GM19238 (cell line): Measurements from ENCODE around the gene AK6.
"Not testable (repeated sequence)": the region's sequence is repeated elsewhere in the genome, so short reads cannot be mapped to it uniquely, and the experiment has no call there.

Source experiments
- DNase-seq: peaks from one replicate; pipeline ENCODE4 v3.0.0; 2011; ENCODE audit warnings: low spot score; ENCODE audit not compliant: insufficient read length

AK6 gene

DNA sequence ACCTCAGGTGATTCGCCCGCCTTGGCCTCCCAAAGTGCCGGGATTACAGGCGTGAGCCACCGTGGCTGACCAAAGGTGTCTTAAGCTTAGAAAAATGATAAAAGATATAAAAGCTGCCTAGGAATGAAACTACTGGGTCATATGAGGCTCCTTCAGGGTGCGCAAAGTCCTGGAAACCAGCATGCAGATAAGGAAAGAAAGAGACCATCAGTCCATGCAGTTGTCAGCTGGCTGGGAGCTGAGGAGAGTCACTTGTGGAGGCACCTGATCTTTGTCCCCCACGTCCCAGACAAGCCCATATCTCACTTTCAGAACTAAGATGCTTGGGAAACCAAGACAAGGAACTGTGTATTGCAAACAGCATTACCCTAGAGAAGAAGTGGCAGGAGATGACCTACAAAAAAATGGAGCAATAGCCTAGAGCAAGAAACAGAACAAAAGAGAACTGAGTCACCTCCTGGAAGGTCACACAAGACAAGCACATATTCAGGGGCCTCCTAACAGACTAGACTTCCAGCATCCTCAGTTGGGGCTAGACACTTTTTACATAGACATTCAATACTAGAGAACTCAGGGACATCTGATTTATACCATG lies 33.9 kb downstream of the AK6 start:
- no peak for DNase-seq

DNA sequence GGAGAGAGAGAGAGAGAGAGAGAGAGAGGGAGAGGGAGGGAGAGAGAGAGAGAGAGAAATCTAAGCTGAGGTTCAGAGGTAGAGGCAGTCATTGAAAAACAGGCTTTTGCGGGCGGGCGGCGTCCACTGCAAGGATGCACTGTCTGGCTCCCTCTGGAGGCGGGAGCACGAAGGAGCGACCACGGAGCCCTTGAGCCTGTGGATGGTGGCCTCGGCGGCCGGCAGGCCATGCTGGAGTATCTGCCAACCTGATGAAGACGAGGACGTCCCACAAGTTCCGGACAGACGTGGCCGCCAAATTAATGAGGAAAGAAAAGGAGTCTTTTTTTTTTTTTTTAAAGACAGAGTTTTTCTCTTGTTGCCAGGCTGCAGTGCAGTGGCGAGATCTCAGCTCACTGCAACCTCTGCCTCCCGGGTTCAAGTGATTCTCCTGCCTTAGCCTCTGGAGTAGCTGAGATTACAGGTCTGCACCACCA lies 34.5 kb downstream of the AK6 start:
- peak; percentile 43 for DNase-seq

DNA sequence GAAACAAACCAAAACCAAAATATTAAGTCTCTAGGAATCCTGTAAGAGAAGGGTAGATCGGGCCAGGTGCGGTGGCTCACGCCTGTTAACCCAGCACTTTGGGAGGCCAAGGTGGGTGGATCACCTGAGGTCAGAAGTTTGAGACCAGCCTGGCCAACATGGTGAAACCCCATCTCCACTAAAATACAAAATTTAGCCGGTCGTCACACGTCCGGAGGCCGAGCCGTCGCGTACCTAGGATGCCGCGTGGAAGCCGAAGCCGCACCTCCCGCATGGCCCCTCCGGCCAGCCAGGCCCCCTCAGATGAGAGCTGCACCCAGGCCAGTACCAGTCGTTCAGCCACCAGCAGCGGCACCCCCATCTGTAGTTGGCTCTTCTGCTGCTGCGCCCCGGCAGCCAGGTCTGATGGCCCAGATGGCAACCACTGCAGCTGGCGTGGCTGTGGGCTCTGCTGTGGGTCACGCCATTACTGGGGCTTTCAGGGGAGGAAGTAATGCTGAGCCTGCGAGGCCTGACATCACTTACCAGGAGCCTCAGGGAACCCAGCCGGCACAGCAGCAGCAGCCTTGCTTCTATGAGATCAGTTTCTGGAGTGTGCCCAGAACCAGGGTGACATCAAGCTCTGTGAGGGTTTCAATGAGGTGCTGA lies 35.5 kb downstream of the AK6 start:
- not testable (repeated sequence) for DNase-seq

DNA sequence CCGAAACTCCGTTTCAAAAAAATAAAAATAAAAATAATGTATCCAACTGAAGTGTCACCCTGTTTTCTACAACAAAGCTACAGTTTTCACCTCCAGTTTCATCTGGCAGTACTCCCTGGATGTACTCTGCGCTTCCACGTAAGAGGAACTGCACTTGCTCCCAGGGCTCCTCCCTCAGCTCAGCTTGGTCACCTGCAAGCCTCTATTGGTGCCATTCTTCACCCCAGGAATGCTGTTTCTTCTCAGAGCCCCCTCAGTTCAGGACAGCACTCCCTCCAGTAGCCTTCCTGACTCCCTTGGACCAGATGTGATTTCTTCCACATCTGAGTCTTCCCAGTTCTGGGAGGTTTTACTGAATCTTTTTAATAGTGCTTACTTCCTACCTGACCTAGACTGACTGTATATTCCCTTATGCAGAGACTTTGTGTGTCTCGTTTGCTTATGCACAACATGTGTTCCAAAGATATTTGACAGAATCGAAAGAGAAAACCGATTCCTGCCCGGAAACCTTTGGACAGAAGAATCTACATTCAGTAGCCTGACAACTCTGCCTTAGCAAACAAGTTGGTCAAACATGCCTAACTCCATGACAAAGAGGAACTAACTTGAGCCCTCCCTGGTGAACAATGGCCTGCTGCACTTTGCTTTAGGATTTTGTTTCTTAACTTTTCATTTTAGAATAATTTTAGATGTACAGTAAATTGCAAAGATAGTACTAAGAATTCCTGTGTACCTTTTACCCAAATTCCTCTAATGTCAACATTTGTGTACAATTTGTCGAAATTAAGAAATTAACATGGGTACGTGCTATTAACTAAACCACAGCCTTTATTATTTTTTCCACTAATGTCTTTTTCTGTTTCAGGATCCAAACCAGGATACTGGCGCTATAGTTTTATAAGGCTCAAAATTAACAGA lies 37.5 kb downstream of the AK6 start:
- no peak for DNase-seq

DNA sequence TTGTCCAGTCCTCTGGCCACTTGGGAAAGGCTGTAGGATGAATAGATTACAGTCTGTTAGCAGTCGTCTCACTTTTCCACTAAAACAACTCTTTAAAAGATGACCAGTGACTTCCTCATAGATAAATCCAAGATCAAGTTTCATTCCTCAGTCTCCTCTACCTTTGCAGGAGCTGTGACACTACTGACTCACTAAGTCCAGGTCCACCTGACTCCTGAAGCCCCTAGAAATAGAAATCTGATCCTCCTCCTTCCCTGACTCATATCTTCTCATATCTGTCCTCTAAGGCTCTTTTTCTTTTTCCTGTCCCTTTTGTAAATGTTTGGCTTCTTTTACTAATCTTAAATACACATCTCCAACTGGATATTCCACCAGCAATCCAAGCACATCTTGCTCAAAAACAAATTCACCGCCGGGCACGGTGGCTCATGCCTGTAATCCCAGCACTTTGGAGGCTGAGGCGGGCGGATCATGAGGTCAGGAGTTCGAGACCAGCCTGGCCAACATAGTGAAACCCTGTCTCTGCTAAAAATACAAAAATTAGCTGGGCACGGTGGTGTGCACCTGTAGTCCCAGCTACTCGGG lies 39.3 kb downstream of the AK6 start:
- no peak for DNase-seq

DNA sequence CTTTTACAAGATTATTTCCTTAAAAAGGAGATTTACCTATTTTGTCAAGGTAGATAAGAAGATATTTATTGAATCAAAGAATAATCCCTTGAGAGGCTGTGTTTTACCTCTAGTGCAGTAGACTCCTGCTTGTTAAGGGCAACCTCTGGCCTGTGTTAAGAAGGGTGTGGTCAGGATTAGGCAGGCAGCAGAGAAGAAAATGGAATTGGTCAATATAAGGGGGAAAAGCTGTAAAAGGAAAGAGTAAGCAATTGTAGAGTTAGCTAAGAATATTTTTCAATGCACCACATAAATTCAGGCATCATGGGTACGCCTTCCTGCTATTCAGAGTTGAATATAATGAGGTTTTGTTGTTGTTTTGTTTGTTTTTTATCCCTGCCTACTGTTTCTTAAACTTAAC lies 43.0 kb downstream of the AK6 start:
- no peak for DNase-seq

DNA sequence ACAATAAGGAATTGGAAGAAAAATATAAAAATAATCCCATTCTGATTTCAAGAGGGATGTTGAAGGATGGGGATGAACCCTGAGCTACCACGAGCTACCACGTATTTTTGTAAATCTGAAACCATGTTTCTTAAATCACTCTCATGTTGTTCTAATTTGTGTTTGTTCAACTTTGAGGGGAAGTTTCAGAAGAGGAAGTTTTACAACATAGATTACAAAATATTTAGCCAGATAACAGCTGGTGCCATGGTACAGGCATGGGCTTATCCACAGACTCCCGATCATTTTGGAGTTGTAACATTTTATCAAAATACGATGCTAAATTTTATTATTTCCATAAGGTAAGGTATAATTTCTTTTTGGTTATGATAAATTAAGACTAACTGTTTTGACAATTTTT lies 51.9 kb downstream of the AK6 start:
- no peak for DNase-seq

DNA sequence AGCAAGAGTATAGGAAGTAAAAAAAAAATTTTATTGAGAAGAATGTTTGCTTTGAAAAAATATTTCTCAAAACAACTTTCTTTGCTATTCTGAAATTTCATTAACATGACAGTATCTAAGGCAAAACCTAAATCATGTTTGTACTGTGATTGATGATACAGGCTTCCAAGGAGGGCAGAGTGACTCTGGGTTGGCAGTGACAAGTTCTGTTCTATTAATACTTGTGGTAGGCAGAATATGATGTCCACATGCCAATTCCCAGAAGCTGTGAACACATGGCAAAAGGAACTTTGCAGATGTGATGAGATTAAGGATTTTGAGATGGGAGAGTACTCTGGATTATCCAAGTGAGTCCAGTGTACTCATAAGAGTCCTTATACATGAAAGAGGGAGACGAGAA lies 53.3 kb downstream of the AK6 start:
- no peak for DNase-seq

DNA sequence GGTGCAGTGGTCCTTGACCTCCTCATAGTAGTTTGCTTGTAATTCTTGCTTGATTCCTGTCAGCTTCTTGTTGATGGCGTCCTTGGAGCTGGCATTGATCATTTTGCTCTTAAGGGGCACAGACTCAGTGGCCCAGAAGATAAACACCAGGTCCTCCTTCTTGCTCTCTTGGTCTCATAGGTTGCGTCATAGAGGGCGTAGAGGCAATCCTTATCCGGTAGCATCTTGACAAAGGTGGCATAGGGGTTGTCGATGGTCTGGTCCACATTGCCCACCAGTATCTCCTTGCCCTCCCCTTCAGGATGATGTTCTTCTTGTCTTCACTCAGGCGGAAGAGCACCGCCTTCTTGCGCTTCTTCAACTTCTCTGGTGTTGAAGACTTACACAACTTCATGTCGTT lies 55.9 kb downstream of the AK6 start:
- no peak for DNase-seq

DNA sequence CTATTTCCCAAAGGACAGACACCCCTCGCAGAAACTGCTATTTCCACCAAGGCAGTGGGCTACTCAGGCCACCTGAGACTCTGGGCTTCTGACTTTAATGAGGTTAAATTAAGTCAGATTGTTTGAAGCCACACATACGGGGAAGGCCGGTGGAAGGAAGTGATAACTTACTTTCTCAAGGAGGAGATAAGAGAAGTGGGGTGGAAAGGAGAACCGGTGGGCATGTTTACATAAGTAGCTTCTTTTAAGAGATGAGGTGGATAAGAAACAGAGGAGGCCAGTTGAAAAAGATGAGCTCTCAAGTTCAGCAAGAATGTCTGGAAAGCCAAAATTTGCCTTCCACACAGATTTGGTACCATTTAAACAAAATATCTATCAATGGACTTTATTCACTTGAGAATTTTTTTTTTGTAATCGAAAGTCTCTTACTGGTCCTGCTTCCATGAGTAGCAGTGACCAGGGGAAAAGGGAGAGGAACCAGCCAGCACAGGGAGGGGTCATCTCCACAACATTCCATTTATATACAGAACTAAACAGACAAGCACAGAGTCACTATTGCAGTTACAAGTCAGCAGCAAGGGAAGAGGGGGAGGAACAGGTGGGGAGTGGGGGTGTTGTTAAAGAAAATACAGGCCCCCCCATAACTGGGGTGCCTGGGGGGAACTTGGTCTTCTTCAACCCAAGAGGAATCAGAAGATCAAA lies 56.7 kb downstream of the AK6 start:
- no peak for DNase-seq

DNA sequence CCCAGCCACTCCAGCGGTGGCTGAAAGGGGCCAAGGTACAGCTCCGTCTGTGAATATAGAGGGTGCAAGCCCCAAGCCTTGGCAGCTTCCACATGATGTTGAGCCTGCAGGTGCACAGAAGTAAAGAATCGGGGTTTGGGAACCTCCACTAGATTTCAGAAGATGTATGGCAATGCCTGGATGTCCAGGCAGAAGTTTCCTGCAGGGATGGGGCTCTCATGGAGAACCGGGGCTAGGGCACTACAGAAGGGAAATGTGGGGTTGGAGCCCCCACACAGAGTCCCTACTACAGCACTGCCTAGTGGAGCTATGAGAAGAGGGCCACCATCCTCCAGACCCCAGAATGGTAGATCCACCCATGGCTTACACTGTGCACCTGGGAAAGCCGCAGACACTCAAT lies 59.9 kb downstream of the AK6 start:
- DNase-seq, result no peak

DNA sequence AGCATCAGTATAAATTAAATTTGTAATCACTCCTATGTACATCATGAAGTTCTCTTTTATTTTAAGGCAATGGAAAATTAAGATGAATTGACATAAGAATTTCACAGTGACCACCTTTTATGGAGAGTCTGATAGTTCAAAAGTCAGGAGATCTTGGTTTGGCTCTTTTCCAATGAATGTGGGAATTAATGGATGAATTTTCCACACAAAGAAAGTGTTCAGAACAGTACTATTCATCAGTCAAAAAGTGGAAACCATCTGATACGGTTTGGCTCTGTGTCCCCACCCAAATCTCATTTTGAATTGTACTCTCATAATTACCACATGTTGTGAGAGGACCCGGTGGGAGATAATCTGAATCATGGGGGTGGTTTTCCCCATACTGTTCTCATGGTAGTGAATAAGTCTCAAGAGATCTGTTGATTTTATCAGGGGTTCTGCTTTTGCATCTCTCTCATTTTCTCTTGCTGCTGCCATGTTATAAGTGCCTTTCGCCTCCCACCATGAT lies 61.2 kb downstream of the AK6 start:
- no peak for DNase-seq

DNA sequence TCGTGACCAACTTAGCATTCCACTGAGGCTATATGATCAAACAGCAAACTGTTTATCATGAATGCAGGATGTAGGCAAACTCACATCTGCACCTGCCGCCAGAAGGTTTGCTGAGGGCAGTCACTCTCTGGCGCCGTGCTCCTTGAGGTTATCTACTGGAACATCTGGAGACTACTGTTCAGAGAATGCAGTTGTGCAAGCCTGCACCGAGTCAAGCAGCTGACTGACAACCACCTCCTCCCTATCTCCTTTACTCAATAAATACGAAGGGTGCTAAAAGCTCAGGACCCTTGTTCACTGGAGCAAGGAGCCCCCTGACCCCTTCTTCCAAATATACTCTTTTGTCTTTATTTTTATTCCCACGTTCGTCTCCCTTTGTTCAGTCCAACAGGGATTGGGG lies 63.8 kb downstream of the AK6 start:
- no peak for DNase-seq
